VCaP (cell line): ENCODE data around the gene FAM111A.
A peak's percentile ranks its signal among the peaks of the same experiment; 100 is the strongest.

Experiments used
- H3K27ac ChIP-seq: fragments of 450-650 bp; 2 replicates; pipeline ENCODE4 v1.5.1; 2017
- TF ChIP-seq, protein P1 (sequence below): fragments of 450-650 bp; conservative IDR thresholded peaks from 2 replicates; pipeline ENCODE4 v1.5.1; 2017; ENCODE audit warnings: mild to moderate bottlenecking, moderate library complexity

The FAM111A gene

DNA sequence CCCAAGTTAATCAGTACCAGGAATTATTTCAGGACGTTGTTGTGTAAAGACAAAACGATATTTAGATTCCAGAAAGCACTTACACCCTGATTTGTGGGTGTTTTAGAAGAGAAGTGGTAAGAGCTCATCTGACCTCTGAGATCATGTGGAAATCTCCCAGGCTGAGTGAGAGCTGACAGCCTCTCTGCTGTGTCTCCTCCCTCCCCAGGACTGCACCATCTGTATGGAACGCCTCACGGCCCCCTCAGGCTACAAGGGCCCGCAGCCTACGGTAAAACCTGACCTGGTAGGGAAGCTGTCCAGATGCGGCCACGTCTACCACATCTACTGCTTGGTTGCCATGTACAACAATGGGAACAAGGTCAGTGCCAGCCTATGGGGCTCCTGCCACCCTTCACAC lies 49.2 kb downstream of the FAM111A start:
- TF ChIP-seq, protein P1, sequence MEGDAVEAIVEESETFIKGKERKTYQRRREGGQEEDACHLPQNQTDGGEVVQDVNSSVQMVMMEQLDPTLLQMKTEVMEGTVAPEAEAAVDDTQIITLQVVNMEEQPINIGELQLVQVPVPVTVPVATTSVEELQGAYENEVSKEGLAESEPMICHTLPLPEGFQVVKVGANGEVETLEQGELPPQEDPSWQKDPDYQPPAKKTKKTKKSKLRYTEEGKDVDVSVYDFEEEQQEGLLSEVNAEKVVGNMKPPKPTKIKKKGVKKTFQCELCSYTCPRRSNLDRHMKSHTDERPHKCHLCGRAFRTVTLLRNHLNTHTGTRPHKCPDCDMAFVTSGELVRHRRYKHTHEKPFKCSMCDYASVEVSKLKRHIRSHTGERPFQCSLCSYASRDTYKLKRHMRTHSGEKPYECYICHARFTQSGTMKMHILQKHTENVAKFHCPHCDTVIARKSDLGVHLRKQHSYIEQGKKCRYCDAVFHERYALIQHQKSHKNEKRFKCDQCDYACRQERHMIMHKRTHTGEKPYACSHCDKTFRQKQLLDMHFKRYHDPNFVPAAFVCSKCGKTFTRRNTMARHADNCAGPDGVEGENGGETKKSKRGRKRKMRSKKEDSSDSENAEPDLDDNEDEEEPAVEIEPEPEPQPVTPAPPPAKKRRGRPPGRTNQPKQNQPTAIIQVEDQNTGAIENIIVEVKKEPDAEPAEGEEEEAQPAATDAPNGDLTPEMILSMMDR = no peak
- H3K27ac ChIP-seq = no peak overlapping the region

DNA sequence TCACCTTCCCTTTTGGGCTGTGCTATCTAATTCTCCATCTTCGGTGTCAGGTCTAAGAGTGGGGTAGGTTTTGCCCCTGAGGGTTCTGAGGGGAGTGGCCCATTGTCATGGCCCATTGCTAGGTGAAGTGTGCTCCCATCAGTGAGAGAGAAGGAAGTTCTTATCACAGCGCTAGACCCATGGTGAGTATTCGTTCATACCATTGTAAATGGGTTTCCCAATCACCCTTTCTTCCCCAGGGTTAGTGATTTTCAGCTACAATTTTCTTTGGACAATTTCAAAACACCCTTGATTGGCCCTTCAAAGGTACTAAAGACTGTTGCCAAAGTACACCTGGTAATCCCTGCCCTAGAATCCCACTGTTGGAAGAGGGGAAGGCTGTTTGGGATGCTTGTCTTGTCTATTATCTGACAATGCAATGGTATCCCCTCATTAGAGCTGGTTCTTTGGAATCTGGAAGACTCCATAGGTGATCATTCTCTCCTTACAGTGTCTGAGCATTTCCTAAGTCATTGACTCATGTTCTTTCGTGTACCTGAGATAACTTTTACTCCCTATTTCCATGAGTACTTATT lies 49.9 kb downstream of the FAM111A start:
- no peak overlapping the region for H3K27ac ChIP-seq
- TF ChIP-seq, protein P1 = no peak

DNA sequence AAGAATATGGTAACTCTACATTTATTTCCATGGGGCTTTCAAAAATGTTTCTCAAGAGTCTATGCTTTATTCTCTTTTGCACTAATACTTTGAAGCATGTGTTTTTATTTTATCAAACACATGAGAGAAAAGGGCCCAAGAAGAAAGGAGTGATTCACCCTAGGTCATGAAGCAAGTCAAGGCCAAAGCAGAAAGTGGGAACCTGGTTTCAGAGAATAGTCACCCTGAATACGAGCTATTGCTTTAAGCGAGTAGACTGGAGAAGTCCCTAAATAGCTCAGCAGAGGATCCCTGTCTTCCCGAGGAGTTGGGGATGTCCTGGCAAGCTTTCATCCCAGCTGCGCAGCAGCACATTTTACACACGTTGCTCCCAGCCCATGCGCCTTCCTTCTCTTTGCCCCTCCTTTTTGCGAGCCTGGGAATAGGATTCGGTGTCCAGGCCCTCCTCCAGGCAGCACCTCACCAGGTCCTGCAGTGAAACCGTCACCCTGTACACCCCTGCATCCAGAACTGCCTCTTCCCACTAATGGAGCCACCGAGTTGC lies 51.0 kb downstream of the FAM111A start:
- TF ChIP-seq, protein P1 = no peak
- no peak overlapping the region for H3K27ac ChIP-seq

DNA sequence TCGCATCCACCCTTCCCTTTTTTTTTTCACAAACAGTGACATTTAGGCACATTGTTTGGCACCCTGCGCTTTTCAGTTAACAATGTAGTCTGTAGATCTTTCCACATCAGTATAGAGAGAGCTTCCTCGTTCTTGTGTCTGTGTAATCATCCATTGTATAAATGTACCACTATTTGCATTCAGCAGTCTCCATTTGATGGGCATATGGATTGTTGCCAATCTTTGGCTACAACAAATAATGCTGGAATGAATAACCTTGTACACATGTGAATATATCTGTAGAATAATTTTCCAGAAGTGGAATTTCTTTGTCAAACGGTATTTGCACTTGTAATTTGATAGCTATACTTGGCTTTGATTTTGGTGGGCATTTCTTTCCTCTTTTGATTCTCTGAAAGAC lies 52.9 kb downstream of the FAM111A start:
- H3K27ac ChIP-seq = peak overlapping the region; percentile 30
- TF ChIP-seq, protein P1 = no peak

GRCh38 chr11:59196777-59197176 lies 54.1 kb downstream of the FAM111A start:
- TF ChIP-seq, protein P1 = no peak
- H3K27ac ChIP-seq = no peak overlapping the region

GRCh38 chr11:59197991-59198390 lies 55.3 kb downstream of the FAM111A start:
- TF ChIP-seq, protein P1 = no peak

DNA sequence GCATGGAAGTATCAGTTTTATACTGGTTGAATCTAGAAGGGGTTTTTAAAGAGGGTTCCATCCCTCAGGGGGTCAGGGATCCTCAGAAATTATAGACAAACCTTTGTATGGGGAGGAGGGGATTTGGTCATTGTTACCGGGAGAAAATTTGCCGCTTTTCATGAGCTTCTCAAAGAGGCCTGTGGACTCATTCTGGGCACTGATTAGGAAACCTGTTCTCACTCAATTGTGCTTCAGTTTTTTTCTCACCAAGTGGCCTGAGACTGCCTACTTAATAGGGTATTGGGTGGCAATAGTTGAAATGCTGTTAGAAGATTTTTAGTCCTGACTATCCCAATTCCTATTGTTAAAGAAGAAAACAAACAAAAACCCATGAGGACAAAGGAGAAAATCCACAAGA lies 56.1 kb downstream of the FAM111A start:
- TF ChIP-seq, protein P1 = no peak

More at GRCh38 chr11:59197991-59198390, 55.3 kb downstream of the FAM111A start:
- no peak overlapping the region for H3K27ac ChIP-seq

More for the DNA sequence above, 56.1 kb downstream of the FAM111A start:
- no peak overlapping the region for H3K27ac ChIP-seq
